SU-DHL-6 (cell line): ENCODE measurements around the gene ST6GALNAC6.

ENCODE experiments used
- EZH2phosphoT487 ChIP-seq: fragments of 200-600 bp; sonication (generic), shearing (Covaris generic); conservative IDR thresholded peaks from 2 replicates; pipeline ENCODE4 v1.6.1; 2018; ENCODE audit warnings: mild to moderate bottlenecking, antibody characterized with exemption, low read length, moderate library complexity, mixed read lengths
- TF ChIP-seq, protein P1 (sequence below): fragments of 200-600 bp; sonication (generic); IDR thresholded peaks from one replicate; pipeline ENCODE4 v1.5.1; 2017; ENCODE audit warnings: antibody characterized with exemption, mild to moderate bottlenecking, low read length, moderate library complexity; ENCODE audit not compliant: insufficient read depth, poor library complexity, severe bottlenecking

DNA sequence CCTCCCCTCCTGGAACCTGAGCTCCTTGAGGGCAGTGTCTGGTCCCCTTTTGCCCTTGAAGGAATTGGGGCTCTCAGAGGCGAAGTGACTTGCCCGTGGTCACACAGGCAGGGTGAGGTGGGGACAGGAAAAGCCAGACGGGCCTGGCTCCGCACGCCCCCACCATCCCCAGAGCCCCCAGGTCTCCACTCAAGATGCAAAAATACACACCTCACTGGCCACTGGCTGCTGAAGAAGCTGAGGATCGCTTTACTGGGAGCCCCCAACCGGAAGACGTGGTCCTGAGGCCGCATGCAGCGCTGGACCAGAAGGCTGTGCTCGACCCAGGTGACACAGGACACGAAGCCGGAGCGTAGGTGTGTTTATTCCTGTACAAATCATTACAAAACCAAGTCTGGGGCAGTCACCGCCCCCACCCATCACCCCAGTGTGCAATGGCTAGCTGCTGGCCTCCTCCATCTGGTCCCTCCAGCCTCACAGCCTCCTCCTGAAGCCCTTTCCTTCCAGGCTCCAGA lies 14.4 kb downstream of the ST6GALNAC6 start:
- TF ChIP-seq, protein P1, sequence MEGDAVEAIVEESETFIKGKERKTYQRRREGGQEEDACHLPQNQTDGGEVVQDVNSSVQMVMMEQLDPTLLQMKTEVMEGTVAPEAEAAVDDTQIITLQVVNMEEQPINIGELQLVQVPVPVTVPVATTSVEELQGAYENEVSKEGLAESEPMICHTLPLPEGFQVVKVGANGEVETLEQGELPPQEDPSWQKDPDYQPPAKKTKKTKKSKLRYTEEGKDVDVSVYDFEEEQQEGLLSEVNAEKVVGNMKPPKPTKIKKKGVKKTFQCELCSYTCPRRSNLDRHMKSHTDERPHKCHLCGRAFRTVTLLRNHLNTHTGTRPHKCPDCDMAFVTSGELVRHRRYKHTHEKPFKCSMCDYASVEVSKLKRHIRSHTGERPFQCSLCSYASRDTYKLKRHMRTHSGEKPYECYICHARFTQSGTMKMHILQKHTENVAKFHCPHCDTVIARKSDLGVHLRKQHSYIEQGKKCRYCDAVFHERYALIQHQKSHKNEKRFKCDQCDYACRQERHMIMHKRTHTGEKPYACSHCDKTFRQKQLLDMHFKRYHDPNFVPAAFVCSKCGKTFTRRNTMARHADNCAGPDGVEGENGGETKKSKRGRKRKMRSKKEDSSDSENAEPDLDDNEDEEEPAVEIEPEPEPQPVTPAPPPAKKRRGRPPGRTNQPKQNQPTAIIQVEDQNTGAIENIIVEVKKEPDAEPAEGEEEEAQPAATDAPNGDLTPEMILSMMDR: no peak
- no peak for TF ChIP-seq EZH2phosphoT487
